ENCODE measurements around the gene TTC21A. TPM values are rescaled to one million over a fixed set of nuclear protein-coding genes. Genes with fewer than 3 reads are reported as not detected.

TTC21A gene
- total RNA-seq, 2 donors from 2014 or later, result 0.12 to 1.8 TPM

- H3K36me3 Mint-ChIP-seq, result no peaks in the 10 kb centered on the region
- no peak overlapping the region for H3K4me3 Mint-ChIP-seq
- peak overlapping the region in 1 of 2 donors; percentile 24 for H3K27ac Mint-ChIP-seq
- H3K4me1 Mint-ChIP-seq (ENCODE audit: low read depth in 2 of 2), result peaks cover 18 to 21% of the 10 kb centered on the region in 2 donors
- H3K9me3 Mint-ChIP-seq, result no peaks in the 10 kb centered on the region
- no peak for ATAC-seq
- DNase-seq (ENCODE audit: low spot score), result no peak
- peaks cover 0 to 3% of the 10 kb centered on the region in 2 donors for H3K27me3 Mint-ChIP-seq
Observed at GRCh38 chr3:39184081-39184967, 76.8 kb downstream of the TTC21A start.

DNA sequence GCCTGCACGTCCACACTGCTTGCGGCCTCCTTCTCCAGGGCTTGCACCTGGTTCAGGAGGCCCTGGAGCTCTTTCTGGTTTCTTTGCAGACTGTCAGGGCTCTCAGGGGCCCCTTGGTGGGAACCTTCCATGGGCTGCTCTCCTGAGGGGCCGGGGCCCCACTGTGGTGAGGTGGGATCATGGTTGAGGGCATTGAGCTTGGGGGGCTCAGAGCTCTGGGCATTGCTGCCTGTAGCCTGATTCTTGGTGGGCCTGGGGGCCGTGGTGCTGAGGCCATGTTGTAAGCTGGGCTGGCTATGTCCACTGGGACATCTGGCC lies 77.4 kb downstream of the TTC21A start:
- H3K4me1 Mint-ChIP-seq (ENCODE audit: low read depth in 2 of 2), result peaks cover 18 to 20% of the 10 kb centered on the region in 2 donors
- peaks cover 0 to 1% of the 10 kb centered on the region in 2 donors for H3K27me3 Mint-ChIP-seq
- ATAC-seq (no peak), DNase-seq (ENCODE audit: low spot score) (no peak)
- no peaks in the 10 kb centered on the region for H3K36me3 Mint-ChIP-seq
- H3K9me3 Mint-ChIP-seq, result no peaks in the 10 kb centered on the region
- H3K27ac Mint-ChIP-seq, result no peak overlapping the region
- no peak overlapping the region for H3K4me3 Mint-ChIP-seq

- Mint-ChIP-seq H3K27me3 (no peaks in the 10 kb centered on the region), H3K4me3 (no peak overlapping the region), H3K4me1 (ENCODE audit: low read depth in 2 of 2) (peaks cover 15 to 16% of the 10 kb centered on the region in 2 donors), H3K36me3 (no peaks in the 10 kb centered on the region), H3K9me3 (no peaks in the 10 kb centered on the region), H3K27ac (no peak overlapping the region)
- no peak for DNase-seq (ENCODE audit: low spot score)
- no peak for ATAC-seq
Observed at GRCh38 chr3:39185326-39185958, 78.0 kb downstream of the TTC21A start.

DNA sequence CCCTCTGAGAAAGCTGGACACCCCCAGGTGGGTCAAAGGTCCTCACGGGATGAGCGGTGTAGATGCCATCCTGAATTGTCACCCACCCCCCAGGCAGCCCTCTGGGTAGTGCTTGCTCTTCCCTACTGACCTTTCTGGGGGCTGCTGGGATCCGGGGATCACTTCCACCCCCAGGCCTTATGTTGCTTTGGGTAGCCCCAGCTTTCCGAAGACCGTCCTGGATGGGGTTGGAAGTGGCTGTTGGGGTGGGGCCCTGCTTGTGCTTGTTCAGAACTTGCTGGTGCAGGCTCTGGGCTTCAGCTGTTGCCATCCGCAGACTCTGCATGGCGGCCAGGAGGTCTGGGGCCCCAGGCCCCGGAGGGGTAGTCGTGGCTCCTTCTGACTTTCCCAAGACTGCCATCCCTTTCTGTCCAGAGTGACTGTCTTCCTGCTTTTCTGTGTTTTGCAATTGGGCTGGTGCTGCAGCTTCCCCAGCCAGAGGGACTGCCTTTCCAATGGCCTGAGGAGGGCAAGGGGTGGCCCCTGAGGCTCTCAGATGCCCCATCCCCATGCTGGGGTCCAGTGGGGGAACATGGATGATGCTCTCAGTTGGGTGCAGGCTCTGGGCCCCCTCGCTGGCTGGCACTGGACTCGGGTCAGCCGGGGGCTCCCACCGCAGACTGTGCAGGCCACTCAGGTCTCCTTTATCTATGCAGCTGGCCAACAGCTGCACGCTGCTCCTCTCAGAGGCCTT lies 78.6 kb downstream of the TTC21A start:
- Mint-ChIP-seq H3K27me3 (no peaks in the 10 kb centered on the region), H3K4me3 (no peak overlapping the region), H3K27ac (no peak overlapping the region), H3K36me3 (no peaks in the 10 kb centered on the region), H3K4me1 (ENCODE audit: low read depth in 2 of 2) (peaks cover 11 to 14% of the 10 kb centered on the region in 2 donors), H3K9me3 (no peaks in the 10 kb centered on the region)
- DNase-seq (ENCODE audit: low spot score), result no peak
- no peak for ATAC-seq

GRCh38 chr3:39186692-39187151 lies 79.2 kb downstream of the TTC21A start:
- no peak overlapping the region for H3K4me3 Mint-ChIP-seq
- no peak for DNase-seq (ENCODE audit: low spot score)
- peaks cover 8 to 11% of the 10 kb centered on the region in 2 donors for H3K4me1 Mint-ChIP-seq (ENCODE audit: low read depth in 2 of 2)
- no peak for ATAC-seq
- H3K27ac Mint-ChIP-seq, result no peak overlapping the region
- no peaks in the 10 kb centered on the region for H3K36me3 Mint-ChIP-seq
- no peaks in the 10 kb centered on the region for H3K9me3 Mint-ChIP-seq
- no peaks in the 10 kb centered on the region for H3K27me3 Mint-ChIP-seq

GRCh38 chr3:39187372-39188155 lies 80.1 kb downstream of the TTC21A start:
- Mint-ChIP-seq H3K4me1 (ENCODE audit: low read depth in 2 of 2) (peaks cover 14 to 16% of the 10 kb centered on the region in 2 donors), H3K27me3 (no peaks in the 10 kb centered on the region), H3K4me3 (no peak overlapping the region), H3K27ac (no peak overlapping the region), H3K9me3 (no peaks in the 10 kb centered on the region), H3K36me3 (no peaks in the 10 kb centered on the region)
- ATAC-seq (no peak), DNase-seq (ENCODE audit: low spot score) (no peak)

Other genes with a start within 250 kb of the TTC21A start
- gene SCN11A, start 55.7 kb upstream of the TTC21A start, total RNA-seq, result under 1 TPM; 0.05 to 0.14 TPM
- gene WDR48, start 55.7 kb upstream of the TTC21A start, total RNA-seq, result 10 to 100 TPM; 26.9 to 31.8 TPM
- gene GORASP1, start 53 bp upstream of the TTC21A start, total RNA-seq, result 10 to 100 TPM; 12.9 to 16.6 TPM
- 10 to 100 TPM; 10.8 to 18.4 TPM for gene CSRNP1, start 45.9 kb downstream of the TTC21A start, total RNA-seq
- under 1 TPM; 0.22 to 0.43 TPM for gene XIRP1, start 84.9 kb downstream of the TTC21A start, total RNA-seq
- 10 to 100 TPM in 1 of 2 donors, 1 to 10 TPM in 1; 5.8 to 18.4 TPM for gene CX3CR1, start 172.4 kb downstream of the TTC21A start, total RNA-seq
- under 1 TPM in 1 of 2 donors, not detected in 1; 0.45 TPM for gene CCR8, start 222.0 kb downstream of the TTC21A start, total RNA-seq